RPMI8226 (cell line): ENCODE measurements around the gene SLC35B1.

Experiments
- DNase-seq: peaks from one replicate; pipeline ENCODE4 v3.0.0-alpha.2; 2015

SLC35B1 gene

GRCh38 chr17:49670002-49670401 is 37.8 kb downstream of the SLC35B1 start:
- DNase-seq, result no peak

GRCh38 chr17:49667854-49668253 is 39.9 kb downstream of the SLC35B1 start:
- no peak for DNase-seq

- no peak for DNase-seq
These were observed 43.0 kb downstream of the SLC35B1 start for GRCh38 chr17:49664706-49665211.

GRCh38 chr17:49659661-49660382 is 47.9 kb downstream of the SLC35B1 start:
- no peak for DNase-seq

- no peak for DNase-seq
These were observed 51.5 kb downstream of the SLC35B1 start for GRCh38 chr17:49656247-49656646.
